Globus pallidus (tissue), 1 donor: ENCODE data around the gene MCAT.

Experiments
- DNase-seq: peaks from one replicate; pipeline ENCODE4 v3.0.0-alpha.2; 2015; ENCODE audit warnings: low spot score

MCAT gene

GRCh38 chr22:43142880-43143562, at the start of gene MCAT:
Gene MCAT, minus strand, starts transcription at chr22:43143398. Its CDS starts 50 bp downstream, at chr22:43143348.
- DNase-seq: peak; percentile 69

- no peak for DNase-seq
Observed at GRCh38 chr22:43191831-43192230, 48.6 kb upstream of the MCAT start.

GRCh38 chr22:43188829-43189545, 45.8 kb upstream of the MCAT start:
- no peak for DNase-seq

- peak; percentile 92 for DNase-seq
Observed at GRCh38 chr22:43187171-43188099, 44.2 kb upstream of the MCAT start.

- peak; percentile 54 for DNase-seq
Observed at GRCh38 chr22:43186272-43187170, 43.3 kb upstream of the MCAT start, which contains the start of gene TTLL12. Gene TTLL12, minus strand, starts transcription at chr22:43187134. Its CDS starts 65 bp downstream, at chr22:43187069.

- peak; percentile 7 for DNase-seq
Observed at GRCh38 chr22:43185860-43186261, 42.7 kb upstream of the MCAT start.

- no peak for DNase-seq
Observed at GRCh38 chr22:43183496-43184277, 40.5 kb upstream of the MCAT start.

- DNase-seq: no peak
Observed at GRCh38 chr22:43182726-43183125, 39.5 kb upstream of the MCAT start.

- no peak for DNase-seq
Observed at GRCh38 chr22:43182118-43182517, 38.9 kb upstream of the MCAT start.

GRCh38 chr22:43181321-43182076, 38.3 kb upstream of the MCAT start:
- no peak for DNase-seq

- DNase-seq: no peak
Observed at GRCh38 chr22:43180670-43181069, 37.5 kb upstream of the MCAT start.

- no peak for DNase-seq
Observed at GRCh38 chr22:43179911-43180195, 36.7 kb upstream of the MCAT start.

- DNase-seq: no peak
Observed at GRCh38 chr22:43179146-43179910, 36.1 kb upstream of the MCAT start.

- DNase-seq: no peak
Observed at GRCh38 chr22:43177479-43177878, 34.3 kb upstream of the MCAT start.

GRCh38 chr22:43176090-43176489, 32.9 kb upstream of the MCAT start:
- DNase-seq: no peak

GRCh38 chr22:43174941-43175531, 31.8 kb upstream of the MCAT start:
- no peak for DNase-seq

GRCh38 chr22:43173976-43174720, 30.9 kb upstream of the MCAT start:
- DNase-seq: no peak

- no peak for DNase-seq
Observed at GRCh38 chr22:43173566-43173965, 30.4 kb upstream of the MCAT start.
